ENCODE results near the gene LDLRAP1.

LDLRAP1 gene

GRCh38 chr1:25570798-25571521 lies 27.6 kb downstream of the LDLRAP1 start:
- H3K4me3 ChIP-seq (replicated peaks in 1 of 2; ENCODE audit: low read depth in 2 of 2, low read length in 2 of 2) = no peak overlapping the region
- DNase-seq (ENCODE audit: low read depth in 2 of 2) = no peak
- no peak for TF ChIP-seq CTCF (IDR thresholded peaks at IDR 0.05; ENCODE audit: low read depth, low read length)

- DNase-seq (ENCODE audit: low read depth in 2 of 2) = no peak
- no peak overlapping the region for H3K4me3 ChIP-seq (replicated peaks in 1 of 2; ENCODE audit: low read depth in 2 of 2, low read length in 2 of 2)
- no peak for TF ChIP-seq CTCF (IDR thresholded peaks at IDR 0.05; ENCODE audit: low read depth, low read length)
These were observed 28.1 kb downstream of the LDLRAP1 start for GRCh38 chr1:25571522-25571970.

- no peak for DNase-seq (ENCODE audit: low read depth in 2 of 2)
- TF ChIP-seq CTCF (IDR thresholded peaks at IDR 0.05; ENCODE audit: low read depth, low read length) = no peak
These were observed 28.7 kb downstream of the LDLRAP1 start for GRCh38 chr1:25572107-25572506.

GRCh38 chr1:25572708-25573590 lies 29.5 kb downstream of the LDLRAP1 start:
- peak; percentile 60 to 61 for DNase-seq (ENCODE audit: low read depth in 2 of 2)
- no peak overlapping the region for H3K4me3 ChIP-seq (replicated peaks in 1 of 2; ENCODE audit: low read depth in 2 of 2, low read length in 2 of 2)
- TF ChIP-seq CTCF (IDR thresholded peaks at IDR 0.05; ENCODE audit: low read depth, low read length) = peak; percentile 92

More at GRCh38 chr1:25572107-25572506, 28.7 kb downstream of the LDLRAP1 start:
- no peak overlapping the region for H3K4me3 ChIP-seq (replicated peaks in 1 of 2; ENCODE audit: low read depth in 2 of 2, low read length in 2 of 2)

GRCh38 chr1:25573591-25573930 lies 30.2 kb downstream of the LDLRAP1 start:
- no peak for DNase-seq (ENCODE audit: low read depth in 2 of 2)
- no peak for TF ChIP-seq CTCF (IDR thresholded peaks at IDR 0.05; ENCODE audit: low read depth, low read length)
- H3K4me3 ChIP-seq (replicated peaks in 1 of 2; ENCODE audit: low read depth in 2 of 2, low read length in 2 of 2) = no peak overlapping the region

- TF ChIP-seq CTCF (IDR thresholded peaks at IDR 0.05; ENCODE audit: low read depth, low read length) = no peak
- DNase-seq (ENCODE audit: low read depth in 2 of 2) = no peak
These were observed 30.6 kb downstream of the LDLRAP1 start for GRCh38 chr1:25573961-25574360.

More at GRCh38 chr1:25573961-25574360, 30.6 kb downstream of the LDLRAP1 start:
- H3K4me3 ChIP-seq (replicated peaks in 1 of 2; ENCODE audit: low read depth in 2 of 2, low read length in 2 of 2) = no peak overlapping the region

Data from cardiac fibroblast (primary cell).